SK-N-SH (cell line): Measurements from ENCODE around the gene GPR119. TPM values are rescaled to one million over a fixed set of nuclear protein-coding genes. Genes with fewer than 3 reads are reported as not detected.
"Not testable (repeated sequence)": the region's sequence is repeated elsewhere in the genome, so short reads cannot be mapped to it uniquely, and the experiment has no call there.

Experiments used
- CTCF ChIA-PET: fragments of 300-600, 350-600 bp; formaldehyde crosslinking; extraction: SDS; loops from one replicate; lab custom pipeline; 2021; lab: Yijun Ruan, JAX
- POLR2A ChIA-PET: fragments of 350-600 bp; sonication (Branson Sonifier 250); formaldehyde crosslinking; extraction: SDS; loops from one replicate; lab custom pipeline; 2020; ENCODE audit warnings: antibody characterized with exemption, inconsistent platforms; lab: Yijun Ruan, JAX
- DNase-seq: peaks from one replicate; pipeline ENCODE4 v3.0.0; 2012
- H2AFZ ChIP-seq: fragments of 200-600 bp; sonication (generic); 2 replicates; pipeline ENCODE4 v1.8.1; 2016; ENCODE audit warnings: antibody characterized with exemption, mild to moderate bottlenecking, low read depth
- H3F3A ChIP-seq: fragments of 200-600 bp; sonication (generic); replicated peaks from 2 replicates; pipeline ENCODE3; 2016; ENCODE audit warnings: antibody characterized with exemption, mild to moderate bottlenecking; ENCODE audit not compliant: insufficient read depth
- H3K27ac ChIP-seq, 2 experiments: fragments of 200-500 bp in 1 of 2; fragments of 200-600 bp in 1 of 2; sonication (Bioruptor generic) in 1 of 2; sonication (generic), shearing (Covaris generic) in 1 of 2; 2 replicates each; pipeline versions ENCODE4 v1.5.1 to v1.6.1; 2014 to 2016; ENCODE audit warnings: low read depth in 2 of 2, inconsistent platforms in 1 of 2, low read length in 1 of 2, mild to moderate bottlenecking in 1 of 2, mixed read lengths in 1 of 2
- H3K27me3 ChIP-seq: fragments of 200-600 bp; sonication (generic), shearing (Covaris generic); 2 replicates; pipeline ENCODE4 v1.6.1; 2016; ENCODE audit warnings: mixed run types; ENCODE audit not compliant: insufficient read depth
- H3K36me3 ChIP-seq, 2 experiments: fragments of 200-500 bp in 1 of 2; fragments of 200-600 bp in 1 of 2; sonication (Bioruptor generic) in 1 of 2; sonication (generic) in 1 of 2; replicated peaks in 1 of 2; 2 replicates each; pipeline versions ENCODE3 to v1.5.1; 2014 to 2016; ENCODE audit warnings: low read length in 1 of 2, mild to moderate bottlenecking in 1 of 2; ENCODE audit not compliant: insufficient read depth in 2 of 2, control insufficient read depth in 1 of 2
- H3K4me1 ChIP-seq, 2 experiments: fragments of 200-500 bp in 1 of 2; fragments of 200-600 bp in 1 of 2; sonication (Bioruptor generic) in 1 of 2; sonication (generic), shearing (Covaris generic) in 1 of 2; 2 replicates each; pipeline versions ENCODE4 v1.5.1 to v1.6.1; 2014 to 2016; ENCODE audit warnings: low read depth in 1 of 2, low read length in 1 of 2, mixed run types in 1 of 2; ENCODE audit not compliant: insufficient read depth in 2 of 2, control insufficient read depth in 1 of 2
- H3K4me2 ChIP-seq: fragments of 200-600 bp; sonication (generic), shearing (Covaris generic); 2 replicates; pipeline ENCODE4 v1.6.1; 2017; ENCODE audit warnings: mixed run types
- H3K4me3 ChIP-seq, 2 experiments: fragments of 200-500 bp in 1 of 2; fragments of 200-600 bp in 1 of 2; sonication (Bioruptor generic) in 1 of 2; sonication (generic), shearing (Covaris generic) in 1 of 2; 2 replicates each; pipeline versions ENCODE4 v1.5.1 to v1.8.1; 2014 to 2016; ENCODE audit warnings: low read depth in 2 of 2, inconsistent platforms in 1 of 2, low read length in 1 of 2, mild to moderate bottlenecking in 1 of 2, mixed read lengths in 1 of 2, moderate library complexity in 1 of 2
- H3K79me2 ChIP-seq: fragments of 200-600 bp; sonication (generic); 2 replicates; pipeline ENCODE4 v1.8.1; 2017; ENCODE audit warnings: mild to moderate bottlenecking; ENCODE audit not compliant: insufficient read depth
- H3K9ac ChIP-seq: fragments of 200-600 bp; sonication (generic); 2 replicates; pipeline ENCODE4 v1.6.1; 2017; ENCODE audit warnings: mixed run types
- H3K9me2 ChIP-seq: fragments of 200-600 bp; sonication (generic); 2 replicates; pipeline ENCODE4 v1.6.1; 2017; ENCODE audit warnings: mixed run types
- H3K9me3 ChIP-seq: fragments of 200-600 bp; sonication (generic); 2 replicates; pipeline ENCODE4 v1.6.1; 2017; ENCODE audit warnings: mixed run types, mild to moderate bottlenecking, moderate library complexity
- H4K20me1 ChIP-seq: fragments of 200-600 bp; sonication (generic); 2 replicates; pipeline ENCODE4 v1.6.1; 2017; ENCODE audit warnings: mild to moderate bottlenecking, mixed run types; ENCODE audit not compliant: insufficient read depth
- CTCF ChIP-seq: fragments of 200-600 bp; sonication (generic); IDR thresholded peaks from 2 replicates; pipeline ENCODE4 v1.6.1; 2017; ENCODE audit warnings: antibody characterized with exemption, mild to moderate bottlenecking, moderate library complexity
- EP300 ChIP-seq, 2 experiments: IDR thresholded peaks; 2 replicates each; pipeline versions ENCODE4 v1.4.0 to v1.6.1; 2012; ENCODE audit warnings: borderline replicate concordance in 1 of 2, low read depth in 1 of 2, low read length in 1 of 2
- FOXJ3 ChIP-seq: sonication (generic); formaldehyde crosslinking; IDR thresholded peaks from 2 replicates; pipeline ENCODE4 v1.5.1; 2020; ENCODE audit warnings: mild to moderate bottlenecking, missing genetic modification reagents
- FOXM1 ChIP-seq: IDR thresholded peaks from 2 replicates; pipeline ENCODE4 v1.4.0; 2012; ENCODE audit warnings: low read depth, mild to moderate bottlenecking
- GABPA ChIP-seq: IDR thresholded peaks from 2 replicates; pipeline ENCODE4 v1.4.0; 2012; ENCODE audit warnings: low read depth, mild to moderate bottlenecking
- GATA2 ChIP-seq: sonication (generic); formaldehyde crosslinking; IDR thresholded peaks from 2 replicates; pipeline ENCODE4 v1.5.0; 2020; ENCODE audit warnings: mild to moderate bottlenecking, missing genetic modification reagents
- IRF3 ChIP-seq: fragments of 150-350 bp; IDR thresholded peaks from 2 replicates; pipeline ENCODE4 v1.6.1; 2016; ENCODE audit warnings: mild to moderate bottlenecking, low read depth, low read length
- MEF2A ChIP-seq: IDR thresholded peaks from 2 replicates; pipeline ENCODE4 v1.4.0; 2012; ENCODE audit warnings: low read depth, borderline replicate concordance
- MXI1 ChIP-seq: IDR thresholded peaks from 2 replicates; pipeline ENCODE4 v1.6.1; 2012; ENCODE audit warnings: mild to moderate bottlenecking, low read depth, low read length, improper control_type of control experiment
- NFIC ChIP-seq: IDR thresholded peaks from 2 replicates; pipeline ENCODE4 v1.4.0; 2012; ENCODE audit warnings: borderline replicate concordance
- NRF1 ChIP-seq: IDR thresholded peaks from 2 replicates; pipeline ENCODE4 v1.6.1; 2012; ENCODE audit warnings: low read depth, mild to moderate bottlenecking, low read length
- REST ChIP-seq: IDR thresholded peaks from 2 replicates; pipeline ENCODE4 v1.6.1; 2012; ENCODE audit warnings: mild to moderate bottlenecking, low read depth, low read length, moderate library complexity
- SIN3A ChIP-seq: IDR thresholded peaks from 2 replicates; pipeline ENCODE4 v1.6.1; 2012; ENCODE audit warnings: low read depth, mild to moderate bottlenecking, low read length, moderate library complexity, borderline replicate concordance
- TAF1 ChIP-seq: IDR thresholded peaks from 2 replicates; pipeline ENCODE4 v1.6.1; 2012; ENCODE audit warnings: low read depth, mild to moderate bottlenecking, low read length, moderate library complexity, borderline replicate concordance
- YY1 ChIP-seq: IDR thresholded peaks from 2 replicates; pipeline ENCODE4 v1.4.0; 2012; ENCODE audit warnings: low read depth, mild to moderate bottlenecking
- WGBS: methylation state at CpG from one replicate; pipeline ENCODE4 v1.1.6; 2017; ENCODE audit warnings: low lambda C conversion rate; 5-methylcytosine and 5-hydroxymethylcytosine counted together
- polyA plus RNA-seq, 3 experiments: library from polyadenylated mRNA; depleted of rRNA; stranded (reverse); fragments of >200 nt; gene quantifications; 2 replicates each; pipeline ENCODE4 v1.2.3, GENCODE V29; 2012

The GPR119 gene
- polyA plus RNA-seq, 1 of the 3 experiments (the other 2 are of a cell fraction), result not detected

GRCh38 chrX:130339408-130340222 lies 45.9 kb downstream of the GPR119 start, which contains the start of gene SLC25A14 (continued):
- no peak for TF ChIP-seq REST
- TF ChIP-seq YY1, result 0 out of 2 replicates have a peak, but pooled peaks have one; percentile 38
- no peak for TF ChIP-seq EP300 (IDR thresholded peaks at IDR 0.05; ENCODE audit: borderline replicate concordance in 1 of 2, low read depth in 1 of 2, low read length in 1 of 2)
- TF ChIP-seq NFIC, result no peak
- peak; percentile 32; the same call in 1 of the 2 replicates for TF ChIP-seq SIN3A
- peak; percentile 55; the same call in 1 of the 2 replicates for TF ChIP-seq TAF1
- TF ChIP-seq IRF3, result no peak
- TF ChIP-seq FOXM1, result no peak
- TF ChIP-seq CTCF, result no peak
- no peak for TF ChIP-seq GATA2 (CRISPR knock-in tag)
- TF ChIP-seq NRF1, result no peak
- TF ChIP-seq FOXJ3 (CRISPR knock-in tag), result no peak
- TF ChIP-seq MEF2A, result no peak
- peak; percentile 88 for TF ChIP-seq GABPA
- TF ChIP-seq MXI1, result peak; percentile 84

GRCh38 chrX:130338869-130339268 lies 46.6 kb downstream of the GPR119 start:
- CTCF ChIA-PET, result interaction anchor here (1.8 to 2.0 kb wide), 2 partner anchors 9 to 578 kb away, joined by 5 to 8 read pairs; no protein-coding TSS in a partner anchor
- H3K4me1 ChIP-seq, H3K27ac ChIP-seq, H3K36me3 ChIP-seq, DNase-seq, H3K27me3 ChIP-seq, H3F3A ChIP-seq, H3K79me2 ChIP-seq, H3K9me3 ChIP-seq, H4K20me1 ChIP-seq, POLR2A ChIA-PET, H3K9me2 ChIP-seq: not testable (repeated sequence)
- Histone ChIP-seq H3K9ac (peak overlapping the region; percentile 79; the same call in 1 of the 2 replicates), H2AFZ (peak overlapping the region; percentile 97), H3K4me2 (peak overlapping the region; percentile 76; the same call in 1 of the 2 replicates), H3K4me3 (peak overlapping the region; percentile 67 to 71; a peak in 1 of 4 replicates)
- WGBS, result 44% methylated on average over 8 of the region's 8 CpGs
